ENCODE results near the gene KCNMA1. TPM values are rescaled to one million over a fixed set of nuclear protein-coding genes. Genes with fewer than 3 reads are reported as not detected.

KCNMA1 gene
- total and polyA plus RNA-seq, 2 donors (not counting 1 experiment from before 2014, with no cell fraction given): 0.82 to 3.1 TPM

DNA sequence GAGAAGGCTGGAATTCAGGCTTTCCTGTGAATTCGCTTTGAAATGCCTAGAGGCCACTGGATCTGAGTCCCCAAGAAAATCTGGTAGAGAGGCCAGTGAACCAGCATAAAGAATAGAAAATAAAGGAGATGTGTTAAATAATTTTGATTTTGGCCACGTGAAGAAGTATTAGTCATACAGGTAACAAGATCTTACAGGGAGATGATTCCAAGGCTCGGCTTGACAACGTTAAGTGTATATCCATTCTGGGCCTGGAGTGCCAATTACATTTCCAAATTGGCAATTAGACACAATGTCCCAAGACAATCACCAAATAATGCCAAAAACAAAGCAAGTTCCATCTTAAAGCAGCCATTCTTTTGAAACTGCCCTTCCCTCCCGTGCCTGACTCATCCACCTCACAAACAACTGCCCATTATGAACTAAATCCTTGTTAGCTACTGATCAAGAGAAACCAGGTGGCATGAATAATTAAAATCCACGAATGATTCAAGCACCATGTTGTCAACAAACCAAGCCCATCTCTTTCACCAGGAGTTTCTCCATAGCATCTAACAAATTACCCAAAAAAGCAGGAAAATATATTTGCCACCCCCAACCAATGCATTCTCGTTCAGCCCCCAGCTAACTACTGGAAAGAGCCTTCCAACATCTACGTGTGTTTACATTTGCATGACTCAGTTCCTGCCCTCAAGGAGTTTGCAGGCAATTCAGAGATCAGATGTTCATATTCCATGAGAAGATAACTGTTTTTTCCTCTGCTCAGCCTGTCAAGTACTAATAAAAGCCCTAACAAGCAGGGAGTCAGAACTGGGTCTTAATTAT lies 8.5 kb downstream of the KCNMA1 start:
- Mint-ChIP-seq H3K4me1 (peaks cover 12% of the 10 kb centered on the region), H3K4me3 (no peak overlapping the region), H3K9me3 (ENCODE audit: insufficient read depth) (no peaks in the 10 kb centered on the region), H3K27me3 (peaks cover 9% of the 10 kb centered on the region), H3K27ac (no peak overlapping the region)
- H3K9ac ChIP-seq (ENCODE audit: low read length): no peak overlapping the region
- CTCF ChIA-PET: interaction anchor here (1.0 kb wide), 1 partner anchor 13 kb away, joined by 3 read pairs; no protein-coding TSS in a partner anchor
- peaks cover 0 to 4% (median 0%) of the 10 kb centered on the region in 4 experiments for H3K27me3 ChIP-seq (replicated peaks in 1 of 4; ENCODE audit: control extremely low read depth in 1 of 4, control insufficient read depth in 3 of 4, insufficient read depth in 4 of 4, low read length in 3 of 4)
- 95% methylated on average over 6 of the region's 8 CpGs for WGBS (ENCODE audit: insufficient coverage)
- H3K4me2 ChIP-seq (replicated peaks; ENCODE audit: low read depth, low read length, poor library complexity, severe bottlenecking): no peak overlapping the region
- TF ChIP-seq, protein P1, sequence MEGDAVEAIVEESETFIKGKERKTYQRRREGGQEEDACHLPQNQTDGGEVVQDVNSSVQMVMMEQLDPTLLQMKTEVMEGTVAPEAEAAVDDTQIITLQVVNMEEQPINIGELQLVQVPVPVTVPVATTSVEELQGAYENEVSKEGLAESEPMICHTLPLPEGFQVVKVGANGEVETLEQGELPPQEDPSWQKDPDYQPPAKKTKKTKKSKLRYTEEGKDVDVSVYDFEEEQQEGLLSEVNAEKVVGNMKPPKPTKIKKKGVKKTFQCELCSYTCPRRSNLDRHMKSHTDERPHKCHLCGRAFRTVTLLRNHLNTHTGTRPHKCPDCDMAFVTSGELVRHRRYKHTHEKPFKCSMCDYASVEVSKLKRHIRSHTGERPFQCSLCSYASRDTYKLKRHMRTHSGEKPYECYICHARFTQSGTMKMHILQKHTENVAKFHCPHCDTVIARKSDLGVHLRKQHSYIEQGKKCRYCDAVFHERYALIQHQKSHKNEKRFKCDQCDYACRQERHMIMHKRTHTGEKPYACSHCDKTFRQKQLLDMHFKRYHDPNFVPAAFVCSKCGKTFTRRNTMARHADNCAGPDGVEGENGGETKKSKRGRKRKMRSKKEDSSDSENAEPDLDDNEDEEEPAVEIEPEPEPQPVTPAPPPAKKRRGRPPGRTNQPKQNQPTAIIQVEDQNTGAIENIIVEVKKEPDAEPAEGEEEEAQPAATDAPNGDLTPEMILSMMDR (IDR thresholded peaks at IDR 0.05): no peak
- no peak for TF ChIP-seq EZH2 (IDR thresholded peaks at IDR 0.05; ENCODE audit: borderline replicate concordance, insufficient read depth, low read depth, low read length, poor library complexity, severe bottlenecking)
- DNase-seq: no peak
- no peaks in the 10 kb centered on the region for H3K36me3 ChIP-seq (replicated peaks in 1 of 2; ENCODE audit: control extremely low read depth in 1 of 2, control insufficient read depth in 1 of 2, extremely low read depth in 1 of 2, insufficient read depth in 2 of 2, low read length in 1 of 2)
- intact Hi-C loops (cut with micrococcal nuclease): no loop called here
- H3K27ac ChIP-seq (ENCODE audit: low read length in 2 of 2): no peak overlapping the region
- no peaks in the 10 kb centered on the region for H4K20me1 ChIP-seq (ENCODE audit: control insufficient read depth, insufficient read depth, low read length, poor library complexity, severe bottlenecking)
- H3K9me3 ChIP-seq (ENCODE audit: control extremely low read depth in 1 of 3, control insufficient read depth in 2 of 3, insufficient read depth in 1 of 3, low read length in 2 of 3): no peaks in the 10 kb centered on the region
- H3K4me3 ChIP-seq (ENCODE audit: control extremely low read depth in 1 of 5, extremely low read depth in 1 of 5, insufficient read depth in 1 of 5, low read depth in 2 of 5, low read length in 4 of 5): no peak overlapping the region
- no peaks in the 10 kb centered on the region for H3K79me2 ChIP-seq (ENCODE audit: control insufficient read depth, insufficient read depth, low read length)
- no peak overlapping the region for H2AFZ ChIP-seq (ENCODE audit: insufficient read depth, low read depth, low read length, poor library complexity, severe bottlenecking)
- POLR2A ChIA-PET: no interaction called here
- ATAC-seq (ENCODE audit: low read depth): no peak
- peaks cover 0 to 3% of the 10 kb centered on the region in 2 donors for H3K4me1 ChIP-seq (ENCODE audit: control insufficient read depth in 2 of 2, insufficient read depth in 2 of 2, low read length in 2 of 2)

DNA sequence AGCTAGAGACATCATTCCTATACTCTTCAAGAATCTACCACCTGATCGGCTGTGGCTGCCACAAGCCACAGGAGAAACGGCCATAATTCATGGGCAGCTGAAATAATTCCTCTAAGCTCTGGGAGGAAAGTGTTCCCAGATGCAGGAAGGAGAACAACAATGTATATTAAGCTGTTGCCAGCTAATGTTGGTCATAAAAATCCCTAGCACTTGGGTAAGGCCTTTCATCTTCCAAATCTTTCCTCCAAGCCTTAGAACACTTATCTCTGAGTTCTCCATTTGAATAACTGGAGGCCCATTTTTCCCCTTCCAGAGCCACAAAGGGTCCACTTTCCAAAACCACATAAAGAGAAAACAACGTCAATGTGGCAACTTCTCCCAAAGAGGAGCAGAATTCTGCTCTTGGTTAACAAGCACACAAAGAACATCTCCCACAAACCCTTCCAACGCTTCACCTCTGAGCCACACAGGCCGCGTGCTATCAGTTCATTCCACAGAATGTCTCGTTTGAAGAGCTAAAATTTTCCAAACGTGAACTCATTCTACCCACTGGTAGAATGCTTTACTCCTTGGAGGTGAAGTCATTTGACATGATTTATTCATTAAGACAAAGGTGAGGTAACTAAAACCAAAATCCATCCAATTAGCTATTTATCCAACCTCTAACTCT lies 11.2 kb downstream of the KCNMA1 start:
- Mint-ChIP-seq H3K9me3 (ENCODE audit: insufficient read depth) (no peaks in the 10 kb centered on the region), H3K27me3 (no peaks in the 10 kb centered on the region), H3K4me3 (no peak overlapping the region), H3K27ac (peak overlapping the region; percentile 3), H3K4me1 (peaks cover 35% of the 10 kb centered on the region)
- H4K20me1 ChIP-seq (ENCODE audit: control insufficient read depth, insufficient read depth, low read length, poor library complexity, severe bottlenecking): no peaks in the 10 kb centered on the region
- H3K79me2 ChIP-seq (ENCODE audit: control insufficient read depth, insufficient read depth, low read length): no peaks in the 10 kb centered on the region
- H3K9me3 ChIP-seq (ENCODE audit: control extremely low read depth in 1 of 3, control insufficient read depth in 2 of 3, insufficient read depth in 1 of 3, low read length in 2 of 3): no peaks in the 10 kb centered on the region
- H3K4me2 ChIP-seq (replicated peaks; ENCODE audit: low read depth, low read length, poor library complexity, severe bottlenecking): no peak overlapping the region
- intact Hi-C loops (cut with micrococcal nuclease): no loop called here
- ChIA-PET POLR2A (no interaction called here), CTCF (interaction anchor here (1.3 kb wide), 1 partner anchor 9 kb away, joined by 4 read pairs; no protein-coding TSS in a partner anchor)
- H3K36me3 ChIP-seq (replicated peaks in 1 of 2; ENCODE audit: control extremely low read depth in 1 of 2, control insufficient read depth in 1 of 2, extremely low read depth in 1 of 2, insufficient read depth in 2 of 2, low read length in 1 of 2): no peaks in the 10 kb centered on the region
- no peak for DNase-seq
- no peaks in the 10 kb centered on the region for H3K27me3 ChIP-seq (replicated peaks in 1 of 4; ENCODE audit: control extremely low read depth in 1 of 4, control insufficient read depth in 3 of 4, insufficient read depth in 4 of 4, low read length in 3 of 4)
- no peak overlapping the region for H3K27ac ChIP-seq (ENCODE audit: low read length in 2 of 2)
- H3K4me3 ChIP-seq (ENCODE audit: control extremely low read depth in 1 of 5, extremely low read depth in 1 of 5, insufficient read depth in 1 of 5, low read depth in 2 of 5, low read length in 4 of 5): no peak overlapping the region
- ATAC-seq (ENCODE audit: low read depth): no peak
- peaks cover 19 to 22% of the 10 kb centered on the region in 2 donors for H3K4me1 ChIP-seq (ENCODE audit: control insufficient read depth in 2 of 2, insufficient read depth in 2 of 2, low read length in 2 of 2)
- H3K9ac ChIP-seq (ENCODE audit: low read length): no peak overlapping the region
- no peak for TF ChIP-seq EZH2 (IDR thresholded peaks at IDR 0.05; ENCODE audit: borderline replicate concordance, insufficient read depth, low read depth, low read length, poor library complexity, severe bottlenecking)
- TF ChIP-seq, protein P1 (IDR thresholded peaks at IDR 0.05): no peak
- no peak overlapping the region for H2AFZ ChIP-seq (ENCODE audit: insufficient read depth, low read depth, low read length, poor library complexity, severe bottlenecking)
- WGBS (ENCODE audit: insufficient coverage): 56% methylated on average over 2 of the region's 8 CpGs

All from B cell (primary cell).